Endothelial cell of umbilical vein (primary cell): ENCODE measurements around the gene PACRGL. TPM values are rescaled to one million over a fixed set of nuclear protein-coding genes. Genes with fewer than 3 reads are reported as not detected.

Experiments
- BruUV-seq: library from RNA; stranded (reverse); fragments of 400-500 nt; replicated peaks from 2 replicates; lab custom pipeline; 2021; lab: Mats Ljungman, UMichigan
- CTCF ChIA-PET: fragments of 300-600, 350-600 bp; sonication (Branson Sonifier 250); formaldehyde crosslinking; loops from one replicate; lab custom pipeline; 2021; ENCODE audit warnings: antibody characterized with exemption, inconsistent platforms; lab: Charles Lee
- POLR2A ChIA-PET: fragments of 300-600, 350-600 bp; sonication (Branson Sonifier 250); formaldehyde crosslinking; loops from one replicate; lab custom pipeline; 2021; ENCODE audit warnings: antibody characterized with exemption, inconsistent platforms; lab: Charles Lee
- DNase-seq: peaks from one replicate; pipeline ENCODE4 v3.0.0-alpha.2; 2011; ENCODE audit warnings: low read depth, low spot score
- FAIRE-seq: peaks from 2 replicates; lab custom pipeline; 2011; peaks lifted over from hg19 to GRCh38; lab: Jason Lieb, UNC
- H2AFZ ChIP-seq: 2 replicates; pipeline ENCODE4 v1.6.0; 2012; ENCODE audit warnings: low read depth, low read length, control low read depth, inconsistent platforms
- H3K27ac ChIP-seq: 2 replicates; pipeline ENCODE4 v1.5.1; 2011; ENCODE audit warnings: low read depth, mild to moderate bottlenecking, control low read depth, low read length, moderate library complexity; ENCODE audit not compliant: insufficient read depth
- H3K27me3 ChIP-seq, 2 experiments: 2 replicates each; pipeline versions ENCODE4 v1.6.0 to v1.6.1; 2011; ENCODE audit warnings: low read length in 2 of 2, mixed read lengths in 1 of 2; ENCODE audit not compliant: control insufficient read depth in 2 of 2, insufficient read depth in 2 of 2
- H3K36me3 ChIP-seq, 2 experiments: 2 replicates in 1 of 2; 3 replicates in 1 of 2; pipeline ENCODE4 v1.5.1; 2011; ENCODE audit warnings: low read length in 2 of 2, mild to moderate bottlenecking in 1 of 2, moderate library complexity in 1 of 2; ENCODE audit not compliant: control insufficient read depth in 2 of 2, insufficient read depth in 2 of 2; ENCODE audit errors: extremely low read depth in 1 of 2
- H3K4me1 ChIP-seq: 3 replicates; pipeline ENCODE4 v1.5.1; 2011; ENCODE audit warnings: mild to moderate bottlenecking, low read length; ENCODE audit not compliant: control insufficient read depth, insufficient read depth; ENCODE audit errors: extremely low read depth
- H3K4me2 ChIP-seq: 2 replicates; pipeline ENCODE4 v1.6.1; 2011; ENCODE audit warnings: low read length, control low read depth, mixed read lengths; ENCODE audit not compliant: insufficient read depth
- H3K4me3 ChIP-seq, 3 experiments: fragments of 200-600 bp in 1 of 3; sonication (generic), shearing (Covaris generic) in 1 of 3; replicated peaks in 1 of 3; 2 replicates each; pipeline ENCODE4 v1.5.1; 2011 to 2016; ENCODE audit warnings: control low read depth in 3 of 3, low read length in 3 of 3, mild to moderate bottlenecking in 2 of 3, inconsistent platforms in 1 of 3, low read depth in 1 of 3, moderate library complexity in 1 of 3; ENCODE audit not compliant: insufficient read depth in 1 of 3
- H3K79me2 ChIP-seq: 2 replicates; pipeline ENCODE4 v1.6.0; 2012; ENCODE audit warnings: low read length, inconsistent platforms; ENCODE audit not compliant: control insufficient read depth, insufficient read depth
- H3K9ac ChIP-seq: replicated peaks from 2 replicates; pipeline ENCODE3; 2011; ENCODE audit warnings: low read length, control low read depth; ENCODE audit not compliant: insufficient read depth; ENCODE audit errors: extremely low read depth
- H3K9me1 ChIP-seq: replicated peaks from 3 replicates; pipeline ENCODE4 v1.6.0; 2011; ENCODE audit warnings: mild to moderate bottlenecking, low read length; ENCODE audit not compliant: control insufficient read depth, insufficient read depth; ENCODE audit errors: extremely low read depth
- H3K9me3 ChIP-seq: replicated peaks from 2 replicates; pipeline ENCODE4 v1.5.1; 2012; ENCODE audit warnings: low read length, inconsistent platforms; ENCODE audit not compliant: control insufficient read depth, insufficient read depth
- H4K20me1 ChIP-seq: replicated peaks from 2 replicates; pipeline ENCODE3; 2011; ENCODE audit warnings: mild to moderate bottlenecking, low read length; ENCODE audit not compliant: control insufficient read depth, insufficient read depth; ENCODE audit errors: extremely low read depth
- EZH2 ChIP-seq: IDR thresholded peaks from 2 replicates; pipeline ENCODE4 v1.6.1; 2012; ENCODE audit warnings: borderline replicate concordance, low read depth, mild to moderate bottlenecking, moderate library complexity, low read length, inconsistent platforms; ENCODE audit not compliant: severe bottlenecking
- FOS ChIP-seq: IDR thresholded peaks from 2 replicates; pipeline ENCODE4 v1.6.1; 2011; ENCODE audit warnings: mild to moderate bottlenecking, low read length, moderate library complexity, borderline replicate concordance; ENCODE audit not compliant: insufficient read depth
- GATA2 ChIP-seq: IDR thresholded peaks from 2 replicates; pipeline ENCODE4 v1.7.0; 2011; ENCODE audit warnings: low read depth, mild to moderate bottlenecking, moderate library complexity, mixed read lengths, low read length; ENCODE audit not compliant: insufficient read length, insufficient read depth
- JUN ChIP-seq: IDR thresholded peaks from 2 replicates; pipeline ENCODE4 v1.6.1; 2011; ENCODE audit warnings: borderline replicate concordance, low read depth; ENCODE audit not compliant: insufficient read length, insufficient read depth
- MAX ChIP-seq: IDR thresholded peaks from 2 replicates; pipeline ENCODE4 v1.6.1; 2011; ENCODE audit not compliant: insufficient read depth, insufficient read length
- MYC ChIP-seq: IDR thresholded peaks from one replicate; pipeline ENCODE4 v1.6.1; 2011; ENCODE audit warnings: mild to moderate bottlenecking, low read depth, low read length
- POLR2A ChIP-seq: IDR thresholded peaks from 2 replicates; pipeline ENCODE4 v1.6.1; 2012; ENCODE audit warnings: low read depth, mild to moderate bottlenecking, control low read depth, low read length
- POLR2AphosphoS5 ChIP-seq: IDR thresholded peaks from 2 replicates; pipeline ENCODE4 v1.6.1; 2012; ENCODE audit warnings: low read depth, mild to moderate bottlenecking, control low read depth, low read length, moderate library complexity; ENCODE audit not compliant: insufficient read depth
- dilution Hi-C: fragments of 300-500 bp; cut with MboI; formaldehyde crosslinking; loops from one replicate; pipeline ENCODE4 v1.15.0; 2019; ENCODE audit warnings: low sequenced_read_pairs; ENCODE audit not compliant: extremely low pct_ligation_motif_present
- intact Hi-C: fragments of 100-400 bp; cut with micrococcal nuclease; formaldehyde crosslinking; loops from one replicate; pipeline ENCODE4 v1.10.0; 2022
- polyA plus RNA-seq, 4 experiments: library from polyadenylated mRNA; depleted of rRNA in 3 of 4; stranded (reverse) in 3 of 4; unstranded in 1 of 4; fragments of >200 nt; gene quantifications; 2 replicates each; pipeline versions ENCODE4 v1.2.1 to v1.2.3, GENCODE V29; 2011 to 2012; ENCODE audit warnings: missing spikeins in 1 of 4
- total RNA-seq: library from RNA; stranded (reverse); gene quantifications from 2 replicates; pipeline ENCODE4 v1.2.3, GENCODE V29; 2021
- TF ChIP-seq, protein P1 (sequence below), 2 donors: IDR thresholded peaks; 1 replicate in 1 of 2; 2 replicates in 1 of 2; pipeline ENCODE4 v1.5.1; 2011; ENCODE audit warnings: low read length in 2 of 2, mild to moderate bottlenecking in 2 of 2, moderate library complexity in 2 of 2, control low read depth in 1 of 2, inconsistent platforms in 1 of 2, low read depth in 1 of 2; ENCODE audit not compliant: insufficient read depth in 1 of 2; ENCODE audit errors: extremely low read depth in 1 of 2

Gene PACRGL
- total and polyA plus RNA-seq, 2 donors (not counting 3 experiments of a cell fraction or from before 2014, with no cell fraction given) = 9.2 to 19.2 TPM

- Histone ChIP-seq H3K4me2 (no peak overlapping the region), H3K27ac (no peak overlapping the region), H3K9me3 (no peaks in the 10 kb centered on the region), H3K79me2 (no peaks in the 10 kb centered on the region), H2AFZ (no peak overlapping the region), H3K9ac (no peak overlapping the region), H4K20me1 (no peaks in the 10 kb centered on the region), H3K9me1 (no peaks in the 10 kb centered on the region), H3K4me3 (no peak overlapping the region), H3K4me1 (no peaks in the 10 kb centered on the region), H3K27me3 (peaks cover 4 to 18% of the 10 kb centered on the region in 2 experiments), H3K36me3 (no peaks in the 10 kb centered on the region)
- CTCF ChIA-PET = interaction anchor here (0.8 to 5.9 kb wide), 8 partner anchors 9 to 431 kb away, joined by 3 to 50 read pairs (median 4); partner anchors contain the start of gene SLIT2
- POLR2A ChIA-PET = no interaction called here
- TF ChIP-seq MYC (no peak), EZH2 (no peak), MAX (no peak), GATA2 (no peak), POLR2AphosphoS5 (no peak), JUN (no peak), POLR2A (no peak), FOS (no peak)
- TF ChIP-seq, protein P1, sequence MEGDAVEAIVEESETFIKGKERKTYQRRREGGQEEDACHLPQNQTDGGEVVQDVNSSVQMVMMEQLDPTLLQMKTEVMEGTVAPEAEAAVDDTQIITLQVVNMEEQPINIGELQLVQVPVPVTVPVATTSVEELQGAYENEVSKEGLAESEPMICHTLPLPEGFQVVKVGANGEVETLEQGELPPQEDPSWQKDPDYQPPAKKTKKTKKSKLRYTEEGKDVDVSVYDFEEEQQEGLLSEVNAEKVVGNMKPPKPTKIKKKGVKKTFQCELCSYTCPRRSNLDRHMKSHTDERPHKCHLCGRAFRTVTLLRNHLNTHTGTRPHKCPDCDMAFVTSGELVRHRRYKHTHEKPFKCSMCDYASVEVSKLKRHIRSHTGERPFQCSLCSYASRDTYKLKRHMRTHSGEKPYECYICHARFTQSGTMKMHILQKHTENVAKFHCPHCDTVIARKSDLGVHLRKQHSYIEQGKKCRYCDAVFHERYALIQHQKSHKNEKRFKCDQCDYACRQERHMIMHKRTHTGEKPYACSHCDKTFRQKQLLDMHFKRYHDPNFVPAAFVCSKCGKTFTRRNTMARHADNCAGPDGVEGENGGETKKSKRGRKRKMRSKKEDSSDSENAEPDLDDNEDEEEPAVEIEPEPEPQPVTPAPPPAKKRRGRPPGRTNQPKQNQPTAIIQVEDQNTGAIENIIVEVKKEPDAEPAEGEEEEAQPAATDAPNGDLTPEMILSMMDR (IDR thresholded peaks at IDR 0.05; ENCODE audit: extremely low read depth in 1 of 2, insufficient read depth in 1 of 2, low read depth in 1 of 2, low read length in 2 of 2) = no peak
- no TSS peak for BruUV-seq
- dilution Hi-C loops (loop anchor here (25.0 kb wide), 1 partner anchor 271 kb away; no protein-coding TSS in a partner anchor), intact Hi-C loops (loop anchor here (2.0 kb wide), 2 partner anchors 265 to 385 kb away; no protein-coding TSS in a partner anchor)
- DNase-seq (no peak), FAIRE-seq (no peak)
These were observed 16.5 kb upstream of the PACRGL start for GRCh38 chr4:20683766-20684165.
